Ectodermal cell (in vitro differentiated cells): Measurements from ENCODE around the gene SPECC1.

Experiments used
- H3K27ac ChIP-seq: 2 replicates; pipeline ENCODE4 v1.7.0; 2013; ENCODE audit warnings: mild to moderate bottlenecking, low read depth, low read length; ENCODE audit not compliant: insufficient read depth, poor library complexity, severe bottlenecking
- H3K27me3 ChIP-seq: 2 replicates; pipeline ENCODE4 v1.7.0; 2013; ENCODE audit warnings: mild to moderate bottlenecking, low read length; ENCODE audit not compliant: insufficient read depth, control insufficient read depth, poor library complexity, severe bottlenecking
- H3K36me3 ChIP-seq: one replicate; pipeline ENCODE4 v1.7.0; 2013; ENCODE audit warnings: low read length; ENCODE audit not compliant: control insufficient read depth, insufficient read depth
- H3K4me1 ChIP-seq: one replicate; pipeline ENCODE4 v1.7.0; 2013; ENCODE audit warnings: low read length; ENCODE audit not compliant: control insufficient read depth, insufficient read depth
- H3K4me3 ChIP-seq: 2 replicates; pipeline ENCODE4 v1.7.0; 2013; ENCODE audit warnings: low read depth, low read length, control low read depth; ENCODE audit not compliant: insufficient read depth
- H3K9me3 ChIP-seq: 2 replicates; pipeline ENCODE4 v1.7.0; 2013; ENCODE audit warnings: mild to moderate bottlenecking, low read length, moderate library complexity; ENCODE audit not compliant: control insufficient read depth
- WGBS, 2 experiments: methylation state at CpG; one replicate each; pipeline ENCODE4 v1.1.7; 2013; ENCODE audit warnings: missing lambda C conversion rate in 2 of 2; 5-methylcytosine and 5-hydroxymethylcytosine counted together

SPECC1 gene

GRCh38 chr17:19986941-19987861 lies 22.0 kb upstream of the SPECC1 start:
- Histone ChIP-seq H3K9me3 (no peaks in the 10 kb centered on the region), H3K4me1 (peaks cover 13% of the 10 kb centered on the region), H3K4me3 (no peak overlapping the region), H3K27me3 (no peaks in the 10 kb centered on the region), H3K27ac (peak overlapping the region; percentile 21), H3K36me3 (no peaks in the 10 kb centered on the region)
- WGBS, 2 experiments: 76 to 78% methylated on average over 13 of the region's 13 CpGs

- Histone ChIP-seq H3K27me3 (no peaks in the 10 kb centered on the region), H3K4me3 (no peak overlapping the region), H3K27ac (no peak overlapping the region), H3K36me3 (no peaks in the 10 kb centered on the region), H3K4me1 (peaks cover 13% of the 10 kb centered on the region), H3K9me3 (no peaks in the 10 kb centered on the region)
- WGBS, 2 experiments: 86 to 87% methylated on average over 1 of the region's 1 CpG
Measured at GRCh38 chr17:19987897-19988296, 21.3 kb upstream of the SPECC1 start.

- H3K4me1 ChIP-seq: peaks cover 13% of the 10 kb centered on the region
- no peak overlapping the region for H3K27ac ChIP-seq
- WGBS, 2 experiments: 24 to 30% methylated on average over 4 of the region's 4 CpGs
- no peak overlapping the region for H3K4me3 ChIP-seq
- no peaks in the 10 kb centered on the region for H3K36me3 ChIP-seq
- no peaks in the 10 kb centered on the region for H3K27me3 ChIP-seq
- H3K9me3 ChIP-seq: no peaks in the 10 kb centered on the region
Measured at GRCh38 chr17:19991252-19991885, 17.8 kb upstream of the SPECC1 start.

GRCh38 chr17:19992803-19993713 lies 16.1 kb upstream of the SPECC1 start:
- Histone ChIP-seq H3K36me3 (no peaks in the 10 kb centered on the region), H3K4me3 (no peak overlapping the region), H3K27me3 (no peaks in the 10 kb centered on the region), H3K27ac (peak overlapping the region; percentile 33), H3K9me3 (no peaks in the 10 kb centered on the region), H3K4me1 (peaks cover 5% of the 10 kb centered on the region)
- 34 to 35% methylated on average over 24 of the region's 24 CpGs for WGBS, 2 experiments

GRCh38 chr17:19996086-19996485 lies 13.1 kb upstream of the SPECC1 start:
- Histone ChIP-seq H3K27me3 (no peaks in the 10 kb centered on the region), H3K4me1 (peaks cover 5% of the 10 kb centered on the region)
- WGBS, 2 experiments: 89 to 94% methylated on average over 1 of the region's 1 CpG

GRCh38 chr17:19996502-19996901 lies 12.7 kb upstream of the SPECC1 start:
- 83 to 87% methylated on average over 5 of the region's 5 CpGs for WGBS, 2 experiments
- no peaks in the 10 kb centered on the region for H3K27me3 ChIP-seq
- H3K4me1 ChIP-seq: peaks cover 2% of the 10 kb centered on the region
- no peak overlapping the region for H3K4me3 ChIP-seq
- no peak overlapping the region for H3K27ac ChIP-seq
- H3K36me3 ChIP-seq: no peaks in the 10 kb centered on the region
- no peaks in the 10 kb centered on the region for H3K9me3 ChIP-seq

More at GRCh38 chr17:19996086-19996485, 13.1 kb upstream of the SPECC1 start:
- H3K9me3 ChIP-seq: no peaks in the 10 kb centered on the region
- H3K4me3 ChIP-seq: no peak overlapping the region
- no peaks in the 10 kb centered on the region for H3K36me3 ChIP-seq
- H3K27ac ChIP-seq: no peak overlapping the region

GRCh38 chr17:20008242-20009051 lies 712 bp upstream of the SPECC1 start:
- Histone ChIP-seq H3K27ac (no peak overlapping the region), H3K4me3 (peak overlapping the region; percentile 72), H3K4me1 (no peaks in the 10 kb centered on the region), H3K36me3 (no peaks in the 10 kb centered on the region), H3K9me3 (no peaks in the 10 kb centered on the region), H3K27me3 (peaks cover 45% of the 10 kb centered on the region)
- WGBS, 2 experiments: 34 to 35% methylated on average over 35 of the region's 35 CpGs

- Histone ChIP-seq H3K27me3 (peaks cover 45% of the 10 kb centered on the region), H3K4me1 (no peaks in the 10 kb centered on the region), H3K27ac (no peak overlapping the region), H3K36me3 (no peaks in the 10 kb centered on the region), H3K4me3 (peak overlapping the region; percentile 72), H3K9me3 (no peaks in the 10 kb centered on the region)
- WGBS, 2 experiments: 0 to 1% methylated on average over 18 of the region's 18 CpGs
Measured at GRCh38 chr17:20009052-20009301, 182 bp upstream of the SPECC1 start.

- H3K36me3 ChIP-seq: no peaks in the 10 kb centered on the region
- WGBS, 2 experiments: 23 to 25% methylated on average over 9 to 11 of the region's 11 CpGs
- no peak overlapping the region for H3K27ac ChIP-seq
- peaks cover 45% of the 10 kb centered on the region for H3K27me3 ChIP-seq
- H3K4me3 ChIP-seq: peak overlapping the region; percentile 72
- no peaks in the 10 kb centered on the region for H3K4me1 ChIP-seq
- no peaks in the 10 kb centered on the region for H3K9me3 ChIP-seq
Measured at GRCh38 chr17:20010099-20010863, 1.1 kb downstream of the SPECC1 start.
